Neuronal stem cell (in vitro differentiated cells): Measurements from ENCODE around the gene MAN1A2.

Experiments
- DNase-seq: peaks from one replicate; pipeline ENCODE4 v3.0.0-alpha.2; 2013; ENCODE audit warnings: low spot score
- H2AFZ ChIP-seq: one replicate; pipeline ENCODE4 v1.6.1; 2013; ENCODE audit warnings: mild to moderate bottlenecking, low read length, inconsistent platforms
- H2AK5ac ChIP-seq: 2 replicates; pipeline ENCODE4 v1.6.1; 2013; ENCODE audit warnings: low read depth, mild to moderate bottlenecking, inconsistent platforms, low read length, moderate library complexity, mixed read lengths
- H2BK120ac ChIP-seq: 2 replicates; pipeline ENCODE4 v1.6.1; 2013; ENCODE audit warnings: low read depth, mild to moderate bottlenecking, inconsistent platforms, low read length, moderate library complexity, mixed read lengths
- H2BK12ac ChIP-seq: one replicate; pipeline ENCODE4 v1.6.1; 2013; ENCODE audit warnings: low read length, inconsistent platforms
- H2BK15ac ChIP-seq: 2 replicates; pipeline ENCODE4 v1.6.1; 2013; ENCODE audit warnings: mild to moderate bottlenecking, low read length, inconsistent platforms, mixed read lengths
- H2BK5ac ChIP-seq: one replicate; pipeline ENCODE4 v1.6.1; 2013; ENCODE audit warnings: inconsistent platforms, mild to moderate bottlenecking, low read length, moderate library complexity
- H3K14ac ChIP-seq: one replicate; pipeline ENCODE4 v1.6.1; 2013; ENCODE audit warnings: low read length, inconsistent platforms
- H3K18ac ChIP-seq: 2 replicates; pipeline ENCODE4 v1.6.1; 2013; ENCODE audit warnings: low read length, inconsistent platforms
- H3K23ac ChIP-seq: 2 replicates; pipeline ENCODE4 v1.6.1; 2013; ENCODE audit warnings: low read depth, mild to moderate bottlenecking, mixed read lengths, low read length, inconsistent platforms; ENCODE audit not compliant: poor library complexity
- H3K27ac ChIP-seq: replicated peaks from 3 replicates; pipeline ENCODE4 v1.5.1; 2013; ENCODE audit warnings: low read length, inconsistent platforms
- H3K27me3 ChIP-seq, 3 experiments: 2 replicates each; pipeline ENCODE4 v1.6.1; 2013; ENCODE audit warnings: low read length in 3 of 3, mild to moderate bottlenecking in 2 of 3, inconsistent platforms in 1 of 3, low read depth in 1 of 3, mixed read lengths in 1 of 3, moderate library complexity in 1 of 3; ENCODE audit not compliant: control insufficient read depth in 3 of 3, insufficient read depth in 3 of 3
- H3K36me3 ChIP-seq, 2 donors: replicated peaks in 1 of 2; 2 replicates each; pipeline ENCODE4 v1.6.1; 2013; ENCODE audit warnings: low read length in 2 of 2; ENCODE audit not compliant: control insufficient read depth in 2 of 2, insufficient read depth in 2 of 2
- H3K4ac ChIP-seq: 2 replicates; pipeline ENCODE4 v1.6.1; 2013; ENCODE audit warnings: inconsistent platforms, mild to moderate bottlenecking, low read length, moderate library complexity
- H3K4me1 ChIP-seq, 2 donors: 1 replicate in 1 of 2; 2 replicates in 1 of 2; pipeline ENCODE4 v1.6.1; 2013; ENCODE audit warnings: low read length in 2 of 2, low read depth in 1 of 2; ENCODE audit not compliant: control insufficient read depth in 2 of 2, insufficient read depth in 1 of 2
- H3K4me2 ChIP-seq: one replicate; pipeline ENCODE4 v1.6.1; 2013; ENCODE audit warnings: mild to moderate bottlenecking, low read length, inconsistent platforms; ENCODE audit not compliant: insufficient read depth, poor library complexity, severe bottlenecking
- H3K4me3 ChIP-seq, 2 donors: 2 replicates each; pipeline ENCODE4 v1.5.1; 2013; ENCODE audit warnings: low read length in 2 of 2, mild to moderate bottlenecking in 2 of 2, inconsistent platforms in 1 of 2, moderate library complexity in 1 of 2
- H3K79me1 ChIP-seq: one replicate; pipeline ENCODE4 v1.6.1; 2013; ENCODE audit warnings: low read depth, mild to moderate bottlenecking, inconsistent platforms, low read length, moderate library complexity
- H3K9ac ChIP-seq: one replicate; pipeline ENCODE4 v1.6.1; 2013; ENCODE audit warnings: mild to moderate bottlenecking, low read depth, low read length, inconsistent platforms; ENCODE audit not compliant: poor library complexity
- H3K9me3 ChIP-seq, 2 donors: replicated peaks in 1 of 2; 2 replicates each; pipeline versions ENCODE3 to v1.6.1; 2013; ENCODE audit warnings: low read length in 2 of 2, mild to moderate bottlenecking in 2 of 2, inconsistent platforms in 1 of 2, low read depth in 1 of 2, mixed read lengths in 1 of 2, moderate library complexity in 1 of 2; ENCODE audit not compliant: control insufficient read depth in 2 of 2, insufficient read depth in 1 of 2
- H4K8ac ChIP-seq: one replicate; pipeline ENCODE4 v1.6.1; 2013; ENCODE audit warnings: low read depth, mild to moderate bottlenecking, inconsistent platforms, low read length, moderate library complexity
- H4K91ac ChIP-seq: one replicate; pipeline ENCODE4 v1.6.1; 2013; ENCODE audit warnings: low read length, low read depth, mild to moderate bottlenecking, inconsistent platforms; ENCODE audit not compliant: poor library complexity
- WGBS, 2 donors: extraction: QIAGEN DNeasy Blood & Tissue Kit; methylation state at CpG; one replicate each; pipeline ENCODE4 v1.1.7; 2013; ENCODE audit warnings: missing lambda C conversion rate in 2 of 2, mixed read lengths in 1 of 2; ENCODE audit not compliant: insufficient read length in 2 of 2, insufficient replicate concordance in 1 of 2; ENCODE audit errors: extremely low coverage in 2 of 2; 5-methylcytosine and 5-hydroxymethylcytosine counted together

Gene MAN1A2

DNA sequence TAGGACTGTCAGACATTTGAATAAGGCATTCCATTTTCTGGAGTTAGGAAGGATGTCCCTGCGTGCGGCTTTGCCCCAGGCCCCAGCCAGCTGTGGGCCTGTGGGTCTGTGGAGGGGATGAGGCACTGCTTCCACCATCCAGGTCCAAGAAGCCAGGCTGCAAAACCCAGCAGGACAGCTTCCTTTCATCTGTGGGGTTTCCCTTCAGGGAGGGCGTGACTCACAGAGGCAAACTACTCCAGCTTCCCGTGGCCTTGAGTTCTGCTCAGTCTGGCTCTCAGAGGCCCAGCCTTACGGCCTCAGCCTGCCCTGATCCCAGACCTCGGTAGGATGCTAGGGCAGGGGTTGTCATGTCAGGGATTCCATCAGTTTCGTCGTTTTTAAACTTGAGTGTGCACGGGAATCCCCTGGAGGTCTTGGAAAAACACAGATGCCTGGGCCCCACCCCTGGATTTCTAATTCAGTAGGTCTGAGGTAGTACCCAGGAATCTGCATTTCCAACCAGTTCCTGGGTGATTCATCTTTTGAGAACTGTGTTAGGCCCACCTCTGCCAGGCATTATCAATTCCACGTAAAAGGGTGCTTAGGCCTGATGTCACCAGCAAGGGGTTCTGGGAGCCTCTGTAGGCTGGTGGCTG, 206.3 kb downstream of the MAN1A2 start:
- Histone ChIP-seq H2BK12ac (no peak overlapping the region), H4K8ac (no peak overlapping the region), H2BK120ac (no peak overlapping the region), H3K9me3 (no peaks in the 10 kb centered on the region), H3K4me2 (no peak overlapping the region), H3K4me3 (no peak overlapping the region), H3K14ac (no peak overlapping the region), H3K36me3 (no peaks in the 10 kb centered on the region), H3K79me1 (no peaks in the 10 kb centered on the region), H2BK5ac (no peak overlapping the region), H3K27ac (no peak overlapping the region), H3K27me3 (no peaks in the 10 kb centered on the region), H3K4me1 (peaks cover 0 to 6% of the 10 kb centered on the region in 2 donors), H3K23ac (no peak overlapping the region), H2AK5ac (no peak overlapping the region), H2BK15ac (no peak overlapping the region), H3K4ac (no peak overlapping the region), H3K18ac (peak overlapping the region; percentile 15), H4K91ac (no peak overlapping the region), H3K9ac (no peak overlapping the region), H2AFZ (no peak overlapping the region)
- DNase-seq: no peak
- WGBS, 2 donors: no CpG with 5 or more reads among the region's 10 CpGs

DNA sequence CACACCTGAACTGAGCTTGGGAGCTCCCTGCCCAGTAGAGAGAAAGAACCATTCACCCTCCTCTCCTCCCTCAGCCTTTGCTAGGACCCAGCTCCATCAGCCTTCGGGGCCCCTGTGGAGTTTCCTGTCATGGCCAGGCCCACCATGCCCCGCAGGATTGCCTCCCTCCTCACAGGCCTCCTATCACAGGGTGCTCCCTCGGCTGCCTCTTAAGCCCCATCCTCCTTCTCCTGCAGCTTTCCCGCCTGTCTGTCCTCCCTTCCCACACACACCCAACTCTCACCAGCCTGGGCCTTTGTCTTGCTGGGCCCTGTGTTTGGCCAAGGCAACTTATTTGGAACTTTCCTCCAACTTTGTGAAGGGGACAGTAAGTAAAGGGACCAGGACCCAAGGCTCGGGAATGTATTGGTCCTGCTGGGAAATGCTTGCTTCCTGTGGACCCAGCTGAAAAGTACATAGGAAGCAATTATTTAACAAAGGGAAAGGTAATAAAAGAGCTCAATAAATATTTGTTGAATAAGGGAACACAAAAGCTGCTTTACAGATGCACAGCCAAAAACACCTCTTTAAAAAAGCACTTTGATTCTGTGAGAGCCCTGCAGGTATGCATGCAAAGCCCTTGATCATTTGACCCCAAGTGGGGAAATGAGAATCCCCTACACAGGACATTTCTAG, 207.0 kb downstream of the MAN1A2 start:
- no peaks in the 10 kb centered on the region for H3K27me3 ChIP-seq
- H3K4me1 ChIP-seq: peaks cover 0 to 6% of the 10 kb centered on the region in 2 donors
- no peak overlapping the region for H3K23ac ChIP-seq
- no peak overlapping the region for H3K4me3 ChIP-seq
- no peak overlapping the region for H2BK12ac ChIP-seq
- H3K4me2 ChIP-seq: no peak overlapping the region
- H3K79me1 ChIP-seq: no peaks in the 10 kb centered on the region
- no peak overlapping the region for H4K8ac ChIP-seq
- no peak overlapping the region for H2AK5ac ChIP-seq
- no peak overlapping the region for H2BK120ac ChIP-seq
- H3K14ac ChIP-seq: no peak overlapping the region
- no peak overlapping the region for H2AFZ ChIP-seq
- no peak overlapping the region for H2BK15ac ChIP-seq
- H2BK5ac ChIP-seq: no peak overlapping the region
- H3K4ac ChIP-seq: no peak overlapping the region
- WGBS, 2 donors: no CpG with 5 or more reads among the region's 5 CpGs
- H3K9me3 ChIP-seq: no peaks in the 10 kb centered on the region
- H3K9ac ChIP-seq: no peak overlapping the region
- H3K18ac ChIP-seq: peak overlapping the region; percentile 15
- no peak for DNase-seq
- no peak overlapping the region for H3K27ac ChIP-seq
- no peak overlapping the region for H4K91ac ChIP-seq
- H3K36me3 ChIP-seq: no peaks in the 10 kb centered on the region

- Histone ChIP-seq H3K27ac (no peak overlapping the region), H3K79me1 (no peaks in the 10 kb centered on the region), H3K4me2 (no peak overlapping the region), H3K36me3 (no peaks in the 10 kb centered on the region), H3K9me3 (no peaks in the 10 kb centered on the region), H3K9ac (no peak overlapping the region), H2AFZ (no peak overlapping the region), H3K18ac (no peak overlapping the region), H2BK15ac (no peak overlapping the region), H3K14ac (no peak overlapping the region), H2BK5ac (no peak overlapping the region), H3K4me3 (no peak overlapping the region), H4K91ac (no peak overlapping the region), H4K8ac (no peak overlapping the region), H3K27me3 (no peaks in the 10 kb centered on the region), H2AK5ac (no peak overlapping the region), H3K4me1 (peaks cover 0 to 6% of the 10 kb centered on the region in 2 donors), H3K4ac (no peak overlapping the region), H3K23ac (no peak overlapping the region), H2BK12ac (no peak overlapping the region), H2BK120ac (no peak overlapping the region)
- no peak for DNase-seq
- WGBS, 2 donors: no CpG with 5 or more reads among the region's 8 CpGs
Measured at GRCh38 chr1:117575586-117576225, 208.5 kb downstream of the MAN1A2 start.

- Histone ChIP-seq H2BK120ac (no peak overlapping the region), H2AK5ac (no peak overlapping the region), H3K27me3 (no peaks in the 10 kb centered on the region), H3K27ac (no peak overlapping the region), H2BK5ac (no peak overlapping the region), H4K8ac (no peak overlapping the region), H3K14ac (peak overlapping the region; percentile 32), H3K4me1 (peaks cover 0 to 5% of the 10 kb centered on the region in 2 donors), H3K23ac (no peak overlapping the region), H3K4me2 (no peak overlapping the region), H4K91ac (no peak overlapping the region), H3K18ac (no peak overlapping the region), H3K79me1 (no peaks in the 10 kb centered on the region), H3K4ac (no peak overlapping the region), H2BK12ac (no peak overlapping the region), H3K9me3 (no peaks in the 10 kb centered on the region), H3K4me3 (no peak overlapping the region), H3K36me3 (no peaks in the 10 kb centered on the region), H3K9ac (no peak overlapping the region), H2BK15ac (no peak overlapping the region), H2AFZ (no peak overlapping the region)
- WGBS, 2 donors: no CpG with 5 or more reads among the region's 3 CpGs
- DNase-seq: no peak
Measured at GRCh38 chr1:117576236-117576635, 209.0 kb downstream of the MAN1A2 start.
